WTC11 (cell line): Measurements from ENCODE around the gene HECTD4. TPM values are rescaled to one million over a fixed set of nuclear protein-coding genes. Genes with fewer than 3 reads are reported as not detected.

Experiments
- ATAC-seq: fragments of 200-7000 bp; cut with Tn5 transposase; 2 replicates; pipeline ENCODE4 v1.10.0; 2021; ENCODE audit warnings: mild to moderate bottlenecking, moderate library complexity
- CTCF ChIA-PET: fragments of 300-600 bp; sonication (Branson Sonifier 250); formaldehyde crosslinking; loops from one replicate; lab custom pipeline; 2021; ENCODE audit warnings: antibody characterized with exemption; lab: Charles Lee
- POLR2A ChIA-PET: fragments of 350-600 bp; sonication (Branson Sonifier 250); formaldehyde crosslinking; loops from one replicate; lab custom pipeline; 2021; ENCODE audit warnings: antibody characterized with exemption; lab: Charles Lee
- DNase-seq: peaks from one replicate; pipeline ENCODE4 v3.0.0; 2021; ENCODE audit warnings: low spot score
- H3K27ac Mint-ChIP-seq: 2 replicates; pipeline ENCODE4 v1.8.0; 2021; ENCODE audit warnings: mixed read lengths
- H3K27me3 Mint-ChIP-seq: 2 replicates; pipeline ENCODE4 v1.8.0; 2021; ENCODE audit warnings: low read depth, mild to moderate bottlenecking, moderate library complexity, mixed read lengths
- H3K36me3 Mint-ChIP-seq: 2 replicates; pipeline ENCODE4 v1.8.0; 2021; ENCODE audit warnings: mixed read lengths
- H3K4me1 Mint-ChIP-seq: 2 replicates; pipeline ENCODE4 v1.8.0; 2022; ENCODE audit warnings: mixed read lengths
- H3K4me3 Mint-ChIP-seq: 2 replicates; pipeline ENCODE4 v1.8.0; 2021; ENCODE audit warnings: mild to moderate bottlenecking, moderate library complexity, mixed read lengths
- H3K9me3 Mint-ChIP-seq: 2 replicates; pipeline ENCODE4 v1.8.0; 2021; ENCODE audit warnings: mixed read lengths
- ATF2 ChIP-seq: sonication (generic); formaldehyde crosslinking; IDR thresholded peaks from 2 replicates; pipeline ENCODE4 v1.8.1; 2022; ENCODE audit warnings: low read depth, missing genetic modification reagents, borderline replicate concordance
- ATF3 ChIP-seq: sonication (generic); formaldehyde crosslinking; conservative IDR thresholded peaks from 2 replicates; pipeline ENCODE4 v1.8.1; 2022; ENCODE audit warnings: mild to moderate bottlenecking, missing genetic modification reagents
- E2F5 ChIP-seq: sonication (generic); formaldehyde crosslinking; IDR thresholded peaks from 2 replicates; pipeline ENCODE4 v1.8.1; 2022; ENCODE audit warnings: mild to moderate bottlenecking, moderate library complexity, missing genetic modification reagents
- EMX1 ChIP-seq: fragments of 250-450 bp; sonication (Bioruptor Pico); IDR thresholded peaks from 2 replicates; pipeline ENCODE4 v1.8.0; 2021; ENCODE audit warnings: mild to moderate bottlenecking
- ETV6 ChIP-seq: sonication (generic); formaldehyde crosslinking; IDR thresholded peaks from 2 replicates; pipeline ENCODE4 v1.8.1; 2022; ENCODE audit warnings: mild to moderate bottlenecking, missing genetic modification reagents
- FOXP1 ChIP-seq: sonication (generic); formaldehyde crosslinking; IDR thresholded peaks from 2 replicates; pipeline ENCODE4 v1.8.0; 2022; ENCODE audit warnings: missing genetic modification reagents, mild to moderate bottlenecking, moderate library complexity, borderline replicate concordance
- FOXP4 ChIP-seq: sonication (generic); formaldehyde crosslinking; IDR thresholded peaks from 2 replicates; pipeline ENCODE4 v1.8.0; 2022; ENCODE audit warnings: mild to moderate bottlenecking, missing genetic modification reagents
- GRHL2 ChIP-seq: fragments of 250-450 bp; sonication (Bioruptor Pico); IDR thresholded peaks from 2 replicates; pipeline ENCODE4 v1.8.0; 2022; ENCODE audit warnings: mild to moderate bottlenecking, moderate library complexity; ENCODE audit not compliant: insufficient replicate concordance, severe bottlenecking
- JUN ChIP-seq: sonication (generic); formaldehyde crosslinking; IDR thresholded peaks from 2 replicates; pipeline ENCODE4 v1.8.0; 2023; ENCODE audit warnings: mild to moderate bottlenecking, missing genetic modification reagents
- KAT7 ChIP-seq: sonication (generic); formaldehyde crosslinking; IDR thresholded peaks from 2 replicates; pipeline ENCODE4 v1.8.1; 2023; ENCODE audit warnings: missing genetic modification reagents, mild to moderate bottlenecking, borderline replicate concordance
- MLX ChIP-seq: sonication (generic); formaldehyde crosslinking; IDR thresholded peaks from 2 replicates; pipeline ENCODE4 v1.8.1; 2023; ENCODE audit warnings: mild to moderate bottlenecking, missing genetic modification reagents, moderate library complexity
- MYBL2 ChIP-seq: sonication (generic); formaldehyde crosslinking; IDR thresholded peaks from 2 replicates; pipeline ENCODE4 v1.8.1; 2023; ENCODE audit warnings: mild to moderate bottlenecking, moderate library complexity, missing genetic modification reagents
- NFYB ChIP-seq: sonication (generic); formaldehyde crosslinking; conservative IDR thresholded peaks from 2 replicates; pipeline ENCODE4 v1.8.0; 2022; ENCODE audit warnings: low read depth, missing genetic modification reagents
- OVOL2 ChIP-seq: fragments of 250-450 bp; sonication (Bioruptor Pico); IDR thresholded peaks from 2 replicates; pipeline ENCODE4 v1.9.0; 2021; ENCODE audit warnings: mild to moderate bottlenecking, borderline replicate concordance
- RELA ChIP-seq: sonication (generic); formaldehyde crosslinking; IDR thresholded peaks from 2 replicates; pipeline ENCODE4 v1.8.1; 2022; ENCODE audit warnings: missing genetic modification reagents, mild to moderate bottlenecking, borderline replicate concordance
- SOX15 ChIP-seq: fragments of 250-450 bp; sonication (Bioruptor Pico); IDR thresholded peaks from 2 replicates; pipeline ENCODE4 v1.9.0; 2021; ENCODE audit warnings: mild to moderate bottlenecking
- SP1 ChIP-seq: sonication (generic); formaldehyde crosslinking; conservative IDR thresholded peaks from 2 replicates; pipeline ENCODE4 v1.8.1; 2022; ENCODE audit warnings: missing genetic modification reagents
- TCF7 ChIP-seq: sonication (generic); formaldehyde crosslinking; IDR thresholded peaks from 2 replicates; pipeline ENCODE4 v1.8.0; 2022; ENCODE audit warnings: mild to moderate bottlenecking, low read depth, missing genetic modification reagents, moderate library complexity
- TEAD4 ChIP-seq: sonication (generic); formaldehyde crosslinking; IDR thresholded peaks from 2 replicates; pipeline ENCODE4 v1.8.0; 2022; ENCODE audit warnings: mild to moderate bottlenecking, missing genetic modification reagents
- TP53 ChIP-seq: sonication (generic); formaldehyde crosslinking; IDR thresholded peaks from 2 replicates; pipeline ENCODE4 v1.8.1; 2023; ENCODE audit warnings: mild to moderate bottlenecking, missing genetic modification reagents
- ZMAT4 ChIP-seq: fragments of 250-450 bp; sonication (Bioruptor Pico); IDR thresholded peaks from 2 replicates; pipeline ENCODE4 v1.9.0; 2021; ENCODE audit warnings: mild to moderate bottlenecking
- ZNF121 ChIP-seq: sonication (generic); formaldehyde crosslinking; IDR thresholded peaks from 2 replicates; pipeline ENCODE4 v1.8.0; 2023; ENCODE audit warnings: missing genetic modification reagents
- ZNF423 ChIP-seq: fragments of 250-450 bp; sonication (Bioruptor Pico); IDR thresholded peaks from 2 replicates; pipeline ENCODE4 v2.1.2; 2022; ENCODE audit warnings: mild to moderate bottlenecking, moderate library complexity
- ZNF532 ChIP-seq: fragments of 250-450 bp; sonication (Bioruptor Pico); IDR thresholded peaks from 2 replicates; pipeline ENCODE4 v1.9.0; 2021; ENCODE audit warnings: mild to moderate bottlenecking, borderline replicate concordance
- total RNA-seq: library from RNA; stranded (reverse); gene quantifications from 3 replicates; pipeline ENCODE4 v1.2.3, GENCODE V29; 2021

The HECTD4 gene
- total RNA-seq, 1 experiment from 2014 or later = 31.7 TPM

GRCh38 chr12:112162241-112162790, 219.9 kb downstream of the HECTD4 start:
- no peak overlapping the region for H3K4me3 Mint-ChIP-seq
- ATAC-seq = no peak
- no peak overlapping the region for H3K27ac Mint-ChIP-seq
- H3K4me1 Mint-ChIP-seq = no peaks in the 10 kb centered on the region
- TF ChIP-seq ETV6 (CRISPR knock-in tag) = no peak
- TF ChIP-seq ATF2 (CRISPR knock-in tag) = no peak
- no peak for TF ChIP-seq SOX15 (CRISPR knock-in tag)
- no peak for TF ChIP-seq EMX1 (CRISPR knock-in tag)
- TF ChIP-seq FOXP1 = no peak
- no peak for TF ChIP-seq MLX (CRISPR knock-in tag)
- TF ChIP-seq E2F5 (CRISPR knock-in tag) = no peak
- no peak for TF ChIP-seq ATF3 (CRISPR knock-in tag)
- TF ChIP-seq ZNF121 (CRISPR knock-in tag) = no peak
- no peak for TF ChIP-seq KAT7 (CRISPR knock-in tag)
- TF ChIP-seq GRHL2 (CRISPR knock-in tag) = no peak
- no peak for TF ChIP-seq MYBL2 (CRISPR knock-in tag)
- POLR2A ChIA-PET = no interaction called here
- DNase-seq = no peak
- no peaks in the 10 kb centered on the region for H3K27me3 Mint-ChIP-seq
- H3K9me3 Mint-ChIP-seq = peaks cover 13% of the 10 kb centered on the region
- H3K36me3 Mint-ChIP-seq = peaks cover 40% of the 10 kb centered on the region
- CTCF ChIA-PET = no interaction called here

GRCh38 chr12:112161711-112162110, 220.5 kb downstream of the HECTD4 start:
- ChIA-PET POLR2A (no interaction called here), CTCF (no interaction called here)
- no peak for ATAC-seq
- Mint-ChIP-seq H3K27ac (no peak overlapping the region), H3K4me3 (no peak overlapping the region), H3K36me3 (peaks cover 45% of the 10 kb centered on the region), H3K4me1 (no peaks in the 10 kb centered on the region), H3K27me3 (no peaks in the 10 kb centered on the region), H3K9me3 (peaks cover 17% of the 10 kb centered on the region)
- DNase-seq = no peak
- TF ChIP-seq ZNF423 (CRISPR knock-in tag) (no peak), TP53 (no peak), KAT7 (CRISPR knock-in tag) (no peak), ATF2 (CRISPR knock-in tag) (no peak), SP1 (CRISPR knock-in tag) (no peak), ZNF532 (CRISPR knock-in tag) (no peak), RELA (CRISPR knock-in tag) (no peak), TEAD4 (CRISPR knock-in tag) (no peak), JUN (no peak), NFYB (no peak), FOXP4 (CRISPR knock-in tag) (no peak), FOXP1 (no peak), ZMAT4 (no peak), TCF7 (CRISPR knock-in tag) (no peak), OVOL2 (CRISPR knock-in tag) (no peak)
